Suprapubic skin (tissue), 4 donors: ENCODE data around the gene PDS5B. TPM values are rescaled to one million over a fixed set of nuclear protein-coding genes. Genes with fewer than 3 reads are reported as not detected.

Source experiments
- DNase-seq, 2 donors: peaks; one replicate each; pipeline ENCODE4 v3.0.0-alpha.2; 2019; ENCODE audit warnings: low spot score in 2 of 2
- H3K27ac ChIP-seq: fragments of 200-600 bp; sonication (generic); one replicate; pipeline ENCODE4 v1.5.1; 2019
- H3K27me3 ChIP-seq: fragments of 200-600 bp; sonication (generic); one replicate; pipeline ENCODE4 v1.5.1; 2019
- H3K36me3 ChIP-seq: fragments of 200-600 bp; sonication (generic); one replicate; pipeline ENCODE4 v1.5.1; 2019
- H3K4me1 ChIP-seq: fragments of 200-600 bp; sonication (generic); one replicate; pipeline ENCODE4 v1.5.1; 2019
- H3K4me3 ChIP-seq: fragments of 200-600 bp; sonication (generic); one replicate; pipeline ENCODE4 v1.5.1; 2019; ENCODE audit warnings: mild to moderate bottlenecking
- H3K9me3 ChIP-seq: fragments of 200-600 bp; sonication (generic); one replicate; pipeline ENCODE4 v1.5.1; 2019
- CTCF ChIP-seq, 2 donors: fragments of 200-600 bp in 1 of 2; fragments of 450-650 bp in 1 of 2; sonication (generic) in 1 of 2; IDR thresholded peaks; one replicate each; pipeline ENCODE4 v1.5.1; 2016 to 2019; ENCODE audit warnings: antibody characterized with exemption in 2 of 2, mild to moderate bottlenecking in 1 of 2, moderate library complexity in 1 of 2
- EP300 ChIP-seq: sonication (generic); formaldehyde crosslinking; IDR thresholded peaks from one replicate; pipeline ENCODE4 v1.6.1; 2017; ENCODE audit warnings: antibody characterized with exemption
- POLR2A ChIP-seq, 2 donors: fragments of 450-650 bp; IDR thresholded peaks; one replicate each; pipeline ENCODE4 v1.6.1; 2017; ENCODE audit warnings: antibody characterized with exemption in 2 of 2, mild to moderate bottlenecking in 2 of 2, moderate library complexity in 2 of 2
- POLR2AphosphoS5 ChIP-seq, 3 donors: sonication (generic); formaldehyde crosslinking; IDR thresholded peaks; one replicate each; pipeline ENCODE4 v1.6.1; 2017; ENCODE audit warnings: antibody characterized with exemption in 3 of 3
- WGBS: methylation state at CpG from one replicate; pipeline ENCODE4 v1.1.5; 2018; 5-methylcytosine and 5-hydroxymethylcytosine counted together
- total RNA-seq, 4 donors: library from RNA; depleted of rRNA; stranded (reverse); fragments of >200 nt; gene quantifications; one replicate each; pipeline ENCODE4 v1.1.0, GENCODE V29; 2016

Gene PDS5B
- total RNA-seq, 4 donors from 2014 or later: 17.8 to 48.2 (median 28.5) TPM

GRCh38 chr13:32804673-32805230 lies 218.5 kb downstream of the PDS5B start:
- Histone ChIP-seq H3K27me3 (no peaks in the 10 kb centered on the region), H3K27ac (no peak overlapping the region), H3K4me1 (no peaks in the 10 kb centered on the region), H3K36me3 (no peaks in the 10 kb centered on the region), H3K4me3 (no peak overlapping the region), H3K9me3 (no peaks in the 10 kb centered on the region)
- WGBS: 67% methylated on average over 5 of the region's 5 CpGs
- no peak for TF ChIP-seq POLR2AphosphoS5 (IDR thresholded peaks at IDR 0.05)
- no peak for TF ChIP-seq POLR2A (IDR thresholded peaks at IDR 0.05)
- no peak for TF ChIP-seq CTCF (IDR thresholded peaks at IDR 0.05)
- TF ChIP-seq EP300: no peak
- no peak for DNase-seq

GRCh38 chr13:32811297-32811800 lies 225.1 kb downstream of the PDS5B start:
- no peak for DNase-seq
- H3K27ac ChIP-seq: no peak overlapping the region

GRCh38 chr13:32821149-32821688 lies 235.0 kb downstream of the PDS5B start:
- 86% methylated on average over 14 of the region's 14 CpGs for WGBS
- no peak for DNase-seq
- no peak overlapping the region for H3K27ac ChIP-seq
- no peaks in the 10 kb centered on the region for H3K4me1 ChIP-seq
- no peaks in the 10 kb centered on the region for H3K9me3 ChIP-seq
- no peaks in the 10 kb centered on the region for H3K27me3 ChIP-seq
- H3K36me3 ChIP-seq: no peaks in the 10 kb centered on the region
- TF ChIP-seq POLR2AphosphoS5 (IDR thresholded peaks at IDR 0.05) (no peak), CTCF (IDR thresholded peaks at IDR 0.05) (no peak), EP300 (no peak), POLR2A (IDR thresholded peaks at IDR 0.05) (no peak)
- no peak overlapping the region for H3K4me3 ChIP-seq

More at GRCh38 chr13:32811297-32811800, 225.1 kb downstream of the PDS5B start:
- no peaks in the 10 kb centered on the region for H3K27me3 ChIP-seq
- H3K9me3 ChIP-seq: no peaks in the 10 kb centered on the region
- WGBS: 26% methylated on average over 7 of the region's 7 CpGs
- H3K4me3 ChIP-seq: no peak overlapping the region
- no peaks in the 10 kb centered on the region for H3K36me3 ChIP-seq
- TF ChIP-seq CTCF (IDR thresholded peaks at IDR 0.05) (no peak), EP300 (no peak), POLR2AphosphoS5 (IDR thresholded peaks at IDR 0.05) (no peak), POLR2A (IDR thresholded peaks at IDR 0.05) (no peak)
- peaks cover 6% of the 10 kb centered on the region for H3K4me1 ChIP-seq

GRCh38 chr13:32822771-32823170 lies 236.5 kb downstream of the PDS5B start:
- Histone ChIP-seq H3K4me3 (no peak overlapping the region), H3K36me3 (no peaks in the 10 kb centered on the region), H3K4me1 (no peaks in the 10 kb centered on the region), H3K27me3 (no peaks in the 10 kb centered on the region), H3K9me3 (no peaks in the 10 kb centered on the region), H3K27ac (no peak overlapping the region)
- TF ChIP-seq CTCF (IDR thresholded peaks at IDR 0.05) (no peak), EP300 (no peak), POLR2AphosphoS5 (IDR thresholded peaks at IDR 0.05) (no peak)
- DNase-seq: no peak
- 82% methylated on average over 4 of the region's 4 CpGs for WGBS

- 84% methylated on average over 5 of the region's 5 CpGs for WGBS
- DNase-seq: no peak
- Histone ChIP-seq H3K36me3 (no peaks in the 10 kb centered on the region), H3K27ac (no peak overlapping the region), H3K4me1 (no peaks in the 10 kb centered on the region), H3K27me3 (no peaks in the 10 kb centered on the region), H3K9me3 (no peaks in the 10 kb centered on the region), H3K4me3 (no peak overlapping the region)
- no peak for TF ChIP-seq CTCF (IDR thresholded peaks at IDR 0.05)
- TF ChIP-seq POLR2AphosphoS5 (IDR thresholded peaks at IDR 0.05): no peak
- no peak for TF ChIP-seq POLR2A (IDR thresholded peaks at IDR 0.05)
- no peak for TF ChIP-seq EP300
Measured at GRCh38 chr13:32823597-32823996, 237.3 kb downstream of the PDS5B start.
